B cell (primary cell): Measurements from ENCODE around the gene ZBTB32. TPM values are rescaled to one million over a fixed set of nuclear protein-coding genes. Genes with fewer than 3 reads are reported as not detected.

ENCODE experiments used
- ATAC-seq: fragments of 200-7000 bp; cut with Tn5 transposase; one replicate; pipeline ENCODE4 v1.10.0; 2021; ENCODE audit warnings: low read depth, mild to moderate bottlenecking, moderate number of reproducible peaks, moderate library complexity
- CTCF ChIA-PET: fragments of 350-600 bp; sonication (Branson Sonifier 250); formaldehyde crosslinking; loops from one replicate; lab custom pipeline; 2021; ENCODE audit warnings: antibody characterized with exemption, inconsistent platforms; lab: Charles Lee
- POLR2A ChIA-PET: fragments of 350-600 bp; sonication (Branson Sonifier 250); formaldehyde crosslinking; loops from one replicate; lab custom pipeline; 2021; ENCODE audit warnings: antibody characterized with exemption; lab: Charles Lee
- DNase-seq: peaks from one replicate; pipeline ENCODE4 v3.0.0; 2013
- H2AFZ ChIP-seq: 2 replicates; pipeline ENCODE4 v1.6.1; 2012; ENCODE audit warnings: mild to moderate bottlenecking, low read depth, low read length; ENCODE audit not compliant: insufficient read depth, poor library complexity, severe bottlenecking
- H3K27ac ChIP-seq, 2 donors: 1 replicate in 1 of 2; 2 replicates in 1 of 2; pipeline ENCODE4 v1.5.1; 2012 to 2013; ENCODE audit warnings: low read length in 2 of 2, mild to moderate bottlenecking in 2 of 2, moderate library complexity in 1 of 2
- H3K27me3 ChIP-seq, 4 experiments: fragments of 200-600 bp in 1 of 4; sonication (generic) in 1 of 4; replicated peaks in 1 of 4; 1 replicate in 2 of 4; 2 replicates in 2 of 4; pipeline versions ENCODE4 v1.6.1 to v1.7.0; 2013 to 2016; ENCODE audit warnings: low read length in 3 of 4, mild to moderate bottlenecking in 2 of 4, mixed read lengths in 1 of 4, moderate library complexity in 1 of 4; ENCODE audit not compliant: insufficient read depth in 4 of 4, control insufficient read depth in 3 of 4; ENCODE audit errors: control extremely low read depth in 1 of 4
- H3K36me3 ChIP-seq, 2 experiments: replicated peaks in 1 of 2; 1 replicate in 1 of 2; 2 replicates in 1 of 2; pipeline versions ENCODE4 v1.6.1 to v1.7.1; 2013; ENCODE audit warnings: low read length in 1 of 2; ENCODE audit not compliant: insufficient read depth in 2 of 2, control insufficient read depth in 1 of 2; ENCODE audit errors: control extremely low read depth in 1 of 2, extremely low read depth in 1 of 2
- H3K4me1 ChIP-seq, 2 donors: fragments of 200-600 bp in 1 of 2; sonication (generic) in 1 of 2; 1 replicate in 1 of 2; 2 replicates in 1 of 2; pipeline versions ENCODE4 v1.5.1 to v1.6.1; 2013 to 2017; ENCODE audit warnings: low read length in 2 of 2; ENCODE audit not compliant: control insufficient read depth in 2 of 2, insufficient read depth in 2 of 2
- H3K4me2 ChIP-seq: replicated peaks from 2 replicates; pipeline ENCODE3; 2012; ENCODE audit warnings: mild to moderate bottlenecking, low read depth, low read length; ENCODE audit not compliant: poor library complexity, severe bottlenecking
- H3K4me3 ChIP-seq, 5 experiments: fragments of 200-600 bp in 1 of 5; sonication (generic) in 1 of 5; 1 replicate in 3 of 5; 2 replicates in 2 of 5; pipeline versions ENCODE4 v1.5.1 to v1.7.0; 2011 to 2016; ENCODE audit warnings: low read length in 4 of 5, mild to moderate bottlenecking in 4 of 5, low read depth in 2 of 5, control low read depth in 1 of 5, moderate library complexity in 1 of 5; ENCODE audit not compliant: insufficient read depth in 1 of 5; ENCODE audit errors: control extremely low read depth in 1 of 5, extremely low read depth in 1 of 5
- H3K79me2 ChIP-seq: fragments of 200-600 bp; sonication (generic); one replicate; pipeline ENCODE4 v1.6.0; 2016; ENCODE audit warnings: low read length; ENCODE audit not compliant: control insufficient read depth, insufficient read depth
- H3K9ac ChIP-seq: fragments of 200-600 bp; sonication (generic); 2 replicates; pipeline ENCODE4 v1.6.1; 2017; ENCODE audit warnings: mild to moderate bottlenecking, low read length, moderate library complexity
- H3K9me3 ChIP-seq, 3 donors: one replicate each; pipeline versions ENCODE4 v1.6.1 to v1.7.1; 2013; ENCODE audit warnings: low read length in 2 of 3; ENCODE audit not compliant: control insufficient read depth in 2 of 3, insufficient read depth in 1 of 3; ENCODE audit errors: control extremely low read depth in 1 of 3
- H4K20me1 ChIP-seq: 2 replicates; pipeline ENCODE4 v1.6.0; 2012; ENCODE audit warnings: mild to moderate bottlenecking, low read length; ENCODE audit not compliant: insufficient read depth, control insufficient read depth, poor library complexity, severe bottlenecking
- H3K27ac Mint-ChIP-seq: one replicate; pipeline ENCODE4 v1.8.0; 2021; ENCODE audit warnings: mixed read lengths
- H3K27me3 Mint-ChIP-seq: one replicate; pipeline ENCODE4 v1.8.0; 2021; ENCODE audit warnings: mixed read lengths
- H3K4me1 Mint-ChIP-seq: one replicate; pipeline ENCODE4 v1.8.0; 2021; ENCODE audit warnings: mixed read lengths
- H3K4me3 Mint-ChIP-seq: one replicate; pipeline ENCODE4 v1.8.0; 2021; ENCODE audit warnings: mixed read lengths
- H3K9me3 Mint-ChIP-seq: one replicate; pipeline ENCODE4 v1.8.0; 2022; ENCODE audit warnings: mixed read lengths; ENCODE audit not compliant: insufficient read depth
- CTCF ChIP-seq: fragments of 200-600 bp; IDR thresholded peaks from one replicate; pipeline ENCODE4 v1.8.0; 2022; ENCODE audit warnings: antibody characterized with exemption, mild to moderate bottlenecking
- EZH2 ChIP-seq: IDR thresholded peaks from 2 replicates; pipeline ENCODE4 v1.6.1; 2012; ENCODE audit warnings: borderline replicate concordance, low read depth, mild to moderate bottlenecking, moderate library complexity, low read length; ENCODE audit not compliant: insufficient read depth, poor library complexity, severe bottlenecking
- WGBS: methylation state at CpG from one replicate; pipeline ENCODE4 v1.1.5; 2013; ENCODE audit warnings: missing lambda C conversion rate; ENCODE audit not compliant: insufficient coverage; 5-methylcytosine and 5-hydroxymethylcytosine counted together
- intact Hi-C: fragments of 100-400 bp; cut with micrococcal nuclease; formaldehyde crosslinking; loops from one replicate; pipeline ENCODE4 v1.10.0; 2022
- polyA plus RNA-seq: library from polyadenylated mRNA; depleted of rRNA; stranded (reverse); fragments of >200 nt; gene quantifications from 2 replicates; pipeline ENCODE4 v1.2.3, GENCODE V29; 2012
- total RNA-seq, 2 donors: library from RNA; stranded (reverse); fragments of 120-200 nt in 1 of 2; gene quantifications; 1 replicate in 1 of 2; 2 replicates in 1 of 2; pipeline versions ENCODE4 v1.2.3 to v1.2.4, GENCODE V29; 2013 to 2022

The ZBTB32 gene
- total and polyA plus RNA-seq, 2 donors (not counting 1 experiment from before 2014, with no cell fraction given), result 18.9 to 28.1 TPM

- H3K79me2 ChIP-seq, result peaks cover 41% of the 10 kb centered on the region
- H3K4me3 ChIP-seq, result no peak overlapping the region
- ATAC-seq, result no peak
- 100% methylated on average over 1 of the region's 5 CpGs for WGBS
- peaks cover 0 to 5% (median 1%) of the 10 kb centered on the region in 4 experiments for H3K27me3 ChIP-seq
- H3K9ac ChIP-seq, result no peak overlapping the region
- CTCF ChIA-PET, result no interaction called here
- POLR2A ChIA-PET, result no interaction called here
- Mint-ChIP-seq H3K27ac (no peak overlapping the region), H3K4me3 (peak overlapping the region; percentile 37), H3K9me3 (no peaks in the 10 kb centered on the region), H3K4me1 (peaks cover 41% of the 10 kb centered on the region), H3K27me3 (peaks cover 9% of the 10 kb centered on the region)
- H3K27ac ChIP-seq, result no peak overlapping the region
- TF ChIP-seq EZH2 (no peak), CTCF (no peak)
- peaks cover 0 to 20% of the 10 kb centered on the region in 2 experiments for H3K36me3 ChIP-seq
- no peak for DNase-seq
- no peak overlapping the region for H3K4me2 ChIP-seq
- peaks cover 0 to 2% (median 0%) of the 10 kb centered on the region in 3 donors for H3K9me3 ChIP-seq
- H3K4me1 ChIP-seq, result peaks cover 20 to 27% of the 10 kb centered on the region in 2 donors
- no peak overlapping the region for H2AFZ ChIP-seq
- peaks cover 4% of the 10 kb centered on the region for H4K20me1 ChIP-seq
- intact Hi-C loops, result no loop called here
These were observed 45.8 kb downstream of the ZBTB32 start for GRCh38 chr19:35750167-35750566.

- intact Hi-C loops, result no loop called here
- H3K79me2 ChIP-seq, result peaks cover 28% of the 10 kb centered on the region
- H3K27me3 ChIP-seq, result peaks cover 0 to 24% (median 8%) of the 10 kb centered on the region in 4 experiments
- no peak for ATAC-seq
- POLR2A ChIA-PET, result interaction anchor here (0.5 to 1.1 kb wide), 2 partner anchors 11 to 12 kb away, joined by 3 to 4 read pairs; no protein-coding TSS in a partner anchor
- H3K4me2 ChIP-seq, result no peak overlapping the region
- no peaks in the 10 kb centered on the region for H3K9me3 Mint-ChIP-seq
- H3K9ac ChIP-seq, result no peak overlapping the region
- DNase-seq, result no peak
- no peak overlapping the region for H3K27ac ChIP-seq
- H3K4me3 ChIP-seq, result no peak overlapping the region
- peaks cover 0 to 20% of the 10 kb centered on the region in 2 experiments for H3K36me3 ChIP-seq
- H3K27ac Mint-ChIP-seq, result no peak overlapping the region
- peaks cover 40% of the 10 kb centered on the region for H3K4me1 Mint-ChIP-seq
- no peak overlapping the region for H3K4me3 Mint-ChIP-seq
- H2AFZ ChIP-seq, result no peak overlapping the region
- peaks cover 17% of the 10 kb centered on the region for H3K27me3 Mint-ChIP-seq
- H4K20me1 ChIP-seq, result peaks cover 4% of the 10 kb centered on the region
- peaks cover 31 to 32% of the 10 kb centered on the region in 2 donors for H3K4me1 ChIP-seq
- CTCF ChIA-PET, result interaction anchor here (0.5 to 2.3 kb wide), 2 partner anchors 9 to 58 kb away, joined by 3 to 6 read pairs; no protein-coding TSS in a partner anchor
- H3K9me3 ChIP-seq, result peaks cover 0 to 10% (median 0%) of the 10 kb centered on the region in 3 donors
- no peak for TF ChIP-seq CTCF
- no peak for TF ChIP-seq EZH2
- 96% methylated on average over 7 of the region's 14 CpGs for WGBS
These were observed 47.7 kb downstream of the ZBTB32 start for GRCh38 chr19:35751839-35752745.
